ENCODE data around the gene RERE. TPM values are rescaled to one million over a fixed set of nuclear protein-coding genes. Genes with fewer than 3 reads are reported as not detected.
A peak's percentile ranks its signal among the peaks of the same experiment; 100 is the strongest.

Gene RERE
- total RNA-seq, 1 donor from 2014 or later, result 88.5 TPM

DNA sequence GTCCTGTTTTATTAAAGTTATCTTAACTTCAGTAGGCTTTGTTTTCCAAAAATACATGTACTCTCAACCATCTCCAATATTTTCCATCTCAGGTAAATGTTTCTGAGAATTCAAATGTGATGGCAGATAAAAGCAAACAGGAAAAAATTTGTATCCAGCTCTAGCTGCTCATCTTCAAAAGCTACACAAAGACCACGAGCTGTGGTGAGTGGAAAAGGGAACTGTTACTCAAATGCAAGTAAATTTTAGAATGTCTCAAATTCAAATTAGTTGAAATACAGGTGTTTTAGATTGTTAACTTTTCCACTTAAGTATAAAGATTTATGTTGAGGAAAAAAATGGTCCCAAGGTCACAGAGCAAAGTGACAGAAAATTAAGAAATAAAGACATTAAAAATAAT lies 283.5 kb downstream of the RERE start:
- no peak for DNase-seq
- H3K9me3 ChIP-seq, result no peaks in the 10 kb centered on the region
- ATAC-seq, result no peak
- intact Hi-C loops (cut with DNase I), result no loop called here
- H3K36me3 ChIP-seq, result no peaks in the 10 kb centered on the region
- no peak overlapping the region for H3K4me3 ChIP-seq
- no peaks in the 10 kb centered on the region for H3K27me3 ChIP-seq (ENCODE audit: low read depth)
- H3K4me1 ChIP-seq, result peaks cover 15% of the 10 kb centered on the region
- TF ChIP-seq, protein P1, sequence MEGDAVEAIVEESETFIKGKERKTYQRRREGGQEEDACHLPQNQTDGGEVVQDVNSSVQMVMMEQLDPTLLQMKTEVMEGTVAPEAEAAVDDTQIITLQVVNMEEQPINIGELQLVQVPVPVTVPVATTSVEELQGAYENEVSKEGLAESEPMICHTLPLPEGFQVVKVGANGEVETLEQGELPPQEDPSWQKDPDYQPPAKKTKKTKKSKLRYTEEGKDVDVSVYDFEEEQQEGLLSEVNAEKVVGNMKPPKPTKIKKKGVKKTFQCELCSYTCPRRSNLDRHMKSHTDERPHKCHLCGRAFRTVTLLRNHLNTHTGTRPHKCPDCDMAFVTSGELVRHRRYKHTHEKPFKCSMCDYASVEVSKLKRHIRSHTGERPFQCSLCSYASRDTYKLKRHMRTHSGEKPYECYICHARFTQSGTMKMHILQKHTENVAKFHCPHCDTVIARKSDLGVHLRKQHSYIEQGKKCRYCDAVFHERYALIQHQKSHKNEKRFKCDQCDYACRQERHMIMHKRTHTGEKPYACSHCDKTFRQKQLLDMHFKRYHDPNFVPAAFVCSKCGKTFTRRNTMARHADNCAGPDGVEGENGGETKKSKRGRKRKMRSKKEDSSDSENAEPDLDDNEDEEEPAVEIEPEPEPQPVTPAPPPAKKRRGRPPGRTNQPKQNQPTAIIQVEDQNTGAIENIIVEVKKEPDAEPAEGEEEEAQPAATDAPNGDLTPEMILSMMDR (IDR thresholded peaks at IDR 0.05), result no peak
- no peak overlapping the region for H3K27ac ChIP-seq

DNA sequence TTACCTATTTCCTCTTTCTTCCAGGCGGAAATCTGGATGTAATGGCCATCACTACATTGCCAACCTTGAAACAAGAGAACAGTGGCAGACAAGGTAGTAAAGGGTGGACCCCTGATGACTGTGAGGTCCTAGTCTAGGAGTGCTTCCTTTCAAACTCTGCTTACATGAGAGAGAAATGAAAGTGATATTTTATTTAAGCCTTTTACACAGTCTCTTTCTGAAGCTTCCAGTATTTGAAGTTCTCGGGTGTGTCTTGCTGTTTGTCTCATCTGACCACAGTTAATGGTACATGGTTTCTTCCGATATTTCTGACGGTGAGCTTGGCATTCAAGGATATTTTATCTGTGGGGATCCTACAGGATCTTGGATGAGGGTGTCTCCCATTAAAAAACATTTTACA lies 284.3 kb downstream of the RERE start:
- ATAC-seq (no peak), DNase-seq (no peak)
- Histone ChIP-seq H3K36me3 (no peaks in the 10 kb centered on the region), H3K4me1 (peaks cover 7% of the 10 kb centered on the region), H3K27me3 (ENCODE audit: low read depth) (no peaks in the 10 kb centered on the region), H3K27ac (no peak overlapping the region), H3K9me3 (no peaks in the 10 kb centered on the region), H3K4me3 (no peak overlapping the region)
- intact Hi-C loops (cut with DNase I), result no loop called here
- TF ChIP-seq, protein P1 (IDR thresholded peaks at IDR 0.05), result no peak

DNA sequence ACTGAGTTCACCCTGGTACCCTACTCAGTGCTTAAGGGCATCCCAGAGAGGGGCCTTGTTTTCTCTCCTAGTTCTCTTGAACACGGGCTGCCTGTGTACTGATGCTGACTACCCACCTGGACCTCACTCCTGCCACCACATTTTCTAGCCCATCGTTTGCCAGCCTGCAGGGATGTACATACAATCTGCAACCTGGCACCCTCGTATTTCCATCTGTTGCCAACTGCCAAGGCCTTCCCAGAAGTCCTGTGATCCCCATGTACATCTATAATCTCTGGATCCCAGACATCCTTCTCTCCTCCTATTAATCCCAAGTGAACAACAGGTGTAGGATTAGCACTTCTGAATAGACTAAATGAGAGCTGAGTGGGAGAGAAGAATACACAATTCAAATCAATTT lies 287.5 kb downstream of the RERE start:
- intact Hi-C loops (cut with DNase I), result no loop called here
- DNase-seq (no peak), ATAC-seq (no peak)
- TF ChIP-seq, protein P1 (IDR thresholded peaks at IDR 0.05), result no peak
- Histone ChIP-seq H3K9me3 (no peaks in the 10 kb centered on the region), H3K36me3 (no peaks in the 10 kb centered on the region), H3K27ac (no peak overlapping the region), H3K4me1 (peaks cover 30% of the 10 kb centered on the region), H3K27me3 (ENCODE audit: low read depth) (no peaks in the 10 kb centered on the region), H3K4me3 (no peak overlapping the region)

DNA sequence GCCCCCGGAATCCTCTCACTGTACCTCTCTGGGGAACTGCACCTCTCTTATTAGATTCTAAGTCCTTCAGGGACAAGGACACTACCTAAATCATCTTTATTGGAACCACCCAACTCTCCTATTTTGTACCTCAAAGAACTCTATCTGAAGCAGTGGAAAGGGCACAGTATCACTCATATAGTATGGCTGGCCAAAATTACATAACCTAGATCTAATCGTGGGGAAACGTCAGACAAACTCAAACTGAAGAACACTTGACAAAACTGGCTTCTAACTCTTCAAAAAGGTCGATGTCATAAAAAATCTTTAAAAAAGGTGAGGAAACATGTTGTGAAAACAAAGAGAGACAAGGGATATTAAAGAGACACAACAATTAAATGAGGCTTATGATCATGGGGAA lies 289.5 kb downstream of the RERE start:
- Histone ChIP-seq H3K4me1 (peaks cover 49% of the 10 kb centered on the region), H3K36me3 (peaks cover 1% of the 10 kb centered on the region), H3K27ac (no peak overlapping the region), H3K9me3 (no peaks in the 10 kb centered on the region), H3K4me3 (no peak overlapping the region), H3K27me3 (ENCODE audit: low read depth) (no peaks in the 10 kb centered on the region)
- no peak for DNase-seq
- TF ChIP-seq, protein P1 (IDR thresholded peaks at IDR 0.05), result no peak
- intact Hi-C loops (cut with DNase I), result no loop called here
- ATAC-seq, result no peak

DNA sequence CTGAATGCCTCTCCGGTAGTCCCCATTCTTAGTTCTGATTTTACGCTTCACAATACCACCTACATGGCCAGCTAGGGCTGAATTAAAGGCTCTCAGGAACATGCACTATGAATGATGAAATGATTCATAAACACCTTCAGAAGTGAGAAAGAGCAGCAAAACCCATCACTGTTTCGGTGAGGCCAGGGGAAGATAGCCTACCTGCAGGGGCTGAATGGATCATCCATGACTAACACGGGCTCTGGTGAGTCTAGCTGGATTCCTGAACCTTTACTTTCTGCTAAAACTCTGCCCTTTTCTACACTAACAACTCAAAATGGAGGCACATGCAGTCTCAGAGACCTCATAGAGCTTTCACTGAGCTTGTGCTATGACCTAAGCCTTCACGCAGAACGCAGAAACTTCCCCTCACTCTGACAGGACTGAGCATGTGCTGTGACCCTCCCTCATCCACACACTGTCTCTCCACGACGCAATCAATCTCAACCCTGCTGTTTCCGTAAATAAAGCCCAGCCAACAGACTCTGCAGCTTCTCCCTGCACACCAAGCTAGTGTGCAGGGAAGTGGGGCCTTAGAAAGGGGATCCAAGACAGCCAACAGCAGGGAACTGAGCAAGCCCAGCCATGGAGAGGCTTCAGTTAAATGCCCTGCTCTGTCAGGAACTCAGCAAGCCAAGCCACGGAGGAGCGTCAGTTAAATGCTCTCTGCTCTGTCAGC lies 291.7 kb downstream of the RERE start:
- TF ChIP-seq, protein P1 (IDR thresholded peaks at IDR 0.05), result no peak
- intact Hi-C loops (cut with DNase I), result no loop called here
- H3K27me3 ChIP-seq (ENCODE audit: low read depth), result no peaks in the 10 kb centered on the region
- H3K9me3 ChIP-seq, result no peaks in the 10 kb centered on the region
- peaks cover 10% of the 10 kb centered on the region for H3K36me3 ChIP-seq
- peak overlapping the region; percentile 62 for H3K4me3 ChIP-seq
- ATAC-seq (peak; percentile 97 to 99), DNase-seq (peak; percentile 74)
- H3K4me1 ChIP-seq, result peaks cover 51% of the 10 kb centered on the region
- peak overlapping the region; percentile 87 for H3K27ac ChIP-seq

Data from lower lobe of right lung (tissue), 2 donors.